ENCODE measurements around the gene LDLRAD4.

The LDLRAD4 gene

GRCh38 chr18:13542520-13542847, 323.9 kb downstream of the LDLRAD4 start:
- Histone ChIP-seq H3K27ac (ENCODE audit: low read length) (peak overlapping the region; percentile 20; the same call in 1 of the 2 replicates), H3K79me2 (ENCODE audit: insufficient read depth, low read length) (peaks cover 97% of the 10 kb centered on the region), H3K9ac (ENCODE audit: low read depth, low read length) (no peak overlapping the region), H3K9me3 (ENCODE audit: insufficient read depth, low read length, severe bottlenecking) (peaks cover 12% of the 10 kb centered on the region), H4K20me1 (ENCODE audit: insufficient read depth, low read length) (peaks cover 9% of the 10 kb centered on the region; the same call in 1 of the 2 replicates), H3K4me2 (ENCODE audit: insufficient read depth, low read length) (no peak overlapping the region), H3K36me3 (ENCODE audit: insufficient read depth, low read length) (peaks cover 69% of the 10 kb centered on the region), H3K27me3 (ENCODE audit: insufficient read depth, low read length, poor library complexity) (no peaks in the 10 kb centered on the region), H2AFZ (ENCODE audit: low read depth, low read length) (no peak overlapping the region), H3K4me3 (ENCODE audit: low read depth in 1 of 2, low read length in 2 of 2) (no peak overlapping the region), H3K4me1 (ENCODE audit: insufficient read depth, low read length) (peaks cover 21% of the 10 kb centered on the region)
- TF ChIP-seq CTCF (IDR thresholded peaks at IDR 0.05; ENCODE audit: borderline replicate concordance, extremely low read depth, low read length, poor library complexity, severe bottlenecking) (no peak), EZH2 (IDR thresholded peaks at IDR 0.05; ENCODE audit: borderline replicate concordance, low read depth, low read length, severe bottlenecking) (no peak)
- no peak for ATAC-seq (ENCODE audit: insufficient read depth, low read depth)
- DNase-seq: no peak

- H3K9me3 ChIP-seq (ENCODE audit: insufficient read depth, low read length, severe bottlenecking): peaks cover 16% of the 10 kb centered on the region
- no peak overlapping the region for H3K4me2 ChIP-seq (ENCODE audit: insufficient read depth, low read length)
- H3K9ac ChIP-seq (ENCODE audit: low read depth, low read length): no peak overlapping the region
- peaks cover 9% of the 10 kb centered on the region; the same call in 1 of the 2 replicates for H4K20me1 ChIP-seq (ENCODE audit: insufficient read depth, low read length)
- ATAC-seq (ENCODE audit: insufficient read depth, low read depth): no peak
- H3K4me3 ChIP-seq (ENCODE audit: low read depth in 1 of 2, low read length in 2 of 2): no peak overlapping the region
- H3K27ac ChIP-seq (ENCODE audit: low read length): no peak overlapping the region
- no peak for DNase-seq
- H2AFZ ChIP-seq (ENCODE audit: low read depth, low read length): no peak overlapping the region
- peaks cover 97% of the 10 kb centered on the region for H3K79me2 ChIP-seq (ENCODE audit: insufficient read depth, low read length)
- H3K4me1 ChIP-seq (ENCODE audit: insufficient read depth, low read length): peaks cover 16% of the 10 kb centered on the region
- H3K27me3 ChIP-seq (ENCODE audit: insufficient read depth, low read length, poor library complexity): no peaks in the 10 kb centered on the region
- H3K36me3 ChIP-seq (ENCODE audit: insufficient read depth, low read length): peaks cover 76% of the 10 kb centered on the region
- TF ChIP-seq EZH2 (IDR thresholded peaks at IDR 0.05; ENCODE audit: borderline replicate concordance, low read depth, low read length, severe bottlenecking): no peak
- TF ChIP-seq CTCF (IDR thresholded peaks at IDR 0.05; ENCODE audit: borderline replicate concordance, extremely low read depth, low read length, poor library complexity, severe bottlenecking): no peak
Measured at GRCh38 chr18:13543144-13543543, 324.6 kb downstream of the LDLRAD4 start.

- H3K9ac ChIP-seq (ENCODE audit: low read depth, low read length): no peak overlapping the region
- H3K27me3 ChIP-seq (ENCODE audit: insufficient read depth, low read length, poor library complexity): no peaks in the 10 kb centered on the region
- no peak overlapping the region for H3K4me2 ChIP-seq (ENCODE audit: insufficient read depth, low read length)
- no peak overlapping the region for H3K27ac ChIP-seq (ENCODE audit: low read length)
- peaks cover 16% of the 10 kb centered on the region for H3K9me3 ChIP-seq (ENCODE audit: insufficient read depth, low read length, severe bottlenecking)
- DNase-seq: no peak
- peaks cover 9% of the 10 kb centered on the region; the same call in 1 of the 2 replicates for H4K20me1 ChIP-seq (ENCODE audit: insufficient read depth, low read length)
- peaks cover 97% of the 10 kb centered on the region for H3K79me2 ChIP-seq (ENCODE audit: insufficient read depth, low read length)
- no peak for TF ChIP-seq EZH2 (IDR thresholded peaks at IDR 0.05; ENCODE audit: borderline replicate concordance, low read depth, low read length, severe bottlenecking)
- TF ChIP-seq CTCF (IDR thresholded peaks at IDR 0.05; ENCODE audit: borderline replicate concordance, extremely low read depth, low read length, poor library complexity, severe bottlenecking): no peak
- ATAC-seq (ENCODE audit: insufficient read depth, low read depth): no peak
- peaks cover 8% of the 10 kb centered on the region for H3K4me1 ChIP-seq (ENCODE audit: insufficient read depth, low read length)
- H3K4me3 ChIP-seq (ENCODE audit: low read depth in 1 of 2, low read length in 2 of 2): no peak overlapping the region
- peaks cover 81% of the 10 kb centered on the region for H3K36me3 ChIP-seq (ENCODE audit: insufficient read depth, low read length)
- H2AFZ ChIP-seq (ENCODE audit: low read depth, low read length): no peak overlapping the region
Measured at GRCh38 chr18:13543811-13544732, 325.5 kb downstream of the LDLRAD4 start.

Data from DND-41 (cell line).